ENCODE measurements around the gene PRKN.
A peak's percentile ranks its signal among the peaks of the same experiment; 100 is the strongest.
"Not testable (repeated sequence)": the region's sequence is repeated elsewhere in the genome, so short reads cannot be mapped to it uniquely, and the experiment has no call there.

The PRKN gene

GRCh38 chr6:161870236-161870901 lies 857.2 kb downstream of the PRKN start:
- no peaks in the 10 kb centered on the region for H3K36me3 Mint-ChIP-seq (ENCODE audit: low read depth)
- no peak overlapping the region for H3K4me3 Mint-ChIP-seq
- no peak overlapping the region for H3K27ac Mint-ChIP-seq
- H3K4me1 Mint-ChIP-seq, result peaks cover 6% of the 10 kb centered on the region
- TF ChIP-seq CTCF (IDR thresholded peaks at IDR 0.05), result no peak
- H3K9me3 Mint-ChIP-seq, result peaks cover 10% of the 10 kb centered on the region
- peaks cover 7% of the 10 kb centered on the region for H3K27me3 Mint-ChIP-seq (ENCODE audit: low read depth, poor library complexity)
- no peak for DNase-seq

- Mint-ChIP-seq H3K4me1 (peaks cover 6% of the 10 kb centered on the region), H3K4me3 (no peak overlapping the region), H3K9me3 (peaks cover 10% of the 10 kb centered on the region), H3K27ac (no peak overlapping the region), H3K27me3 (ENCODE audit: low read depth, poor library complexity) (peaks cover 8% of the 10 kb centered on the region), H3K36me3 (ENCODE audit: low read depth) (no peaks in the 10 kb centered on the region)
- DNase-seq, result no peak
- TF ChIP-seq CTCF (IDR thresholded peaks at IDR 0.05), result no peak
Measured at GRCh38 chr6:161869491-161869890, 858.1 kb downstream of the PRKN start.

- no peak overlapping the region for H3K27ac Mint-ChIP-seq
- peaks cover 10% of the 10 kb centered on the region for H3K9me3 Mint-ChIP-seq
- no peak for TF ChIP-seq CTCF (IDR thresholded peaks at IDR 0.05)
- H3K4me3 Mint-ChIP-seq, result no peak overlapping the region
- H3K27me3 Mint-ChIP-seq (ENCODE audit: low read depth, poor library complexity), result peaks cover 8% of the 10 kb centered on the region
- H3K36me3 Mint-ChIP-seq (ENCODE audit: low read depth), result no peaks in the 10 kb centered on the region
- peaks cover 6% of the 10 kb centered on the region for H3K4me1 Mint-ChIP-seq
- no peak for DNase-seq
Measured at GRCh38 chr6:161866570-161866969, 861.0 kb downstream of the PRKN start.

- not testable (repeated sequence) for H3K27me3 Mint-ChIP-seq (ENCODE audit: low read depth, poor library complexity)
Measured at GRCh38 chr6:161861061-161861460, 866.5 kb downstream of the PRKN start.

GRCh38 chr6:161853657-161854056 lies 873.9 kb downstream of the PRKN start:
- Mint-ChIP-seq H3K27me3 (ENCODE audit: low read depth, poor library complexity) (peaks cover 4% of the 10 kb centered on the region), H3K36me3 (ENCODE audit: low read depth) (no peaks in the 10 kb centered on the region), H3K4me3 (no peak overlapping the region), H3K9me3 (no peaks in the 10 kb centered on the region), H3K27ac (no peak overlapping the region), H3K4me1 (peaks cover 6% of the 10 kb centered on the region)
- DNase-seq, result no peak
- TF ChIP-seq CTCF (IDR thresholded peaks at IDR 0.05), result no peak

More at GRCh38 chr6:161861061-161861460, 866.5 kb downstream of the PRKN start:
- not testable (repeated sequence) for H3K9me3 Mint-ChIP-seq; DNase-seq; H3K4me3 Mint-ChIP-seq; H3K4me1 Mint-ChIP-seq; H3K36me3 Mint-ChIP-seq (ENCODE audit: low read depth)
- H3K27ac Mint-ChIP-seq, result peak overlapping the region; percentile 64

GRCh38 chr6:161851486-161851885 lies 876.1 kb downstream of the PRKN start:
- peaks cover 12% of the 10 kb centered on the region for H3K4me1 Mint-ChIP-seq
- not testable (repeated sequence) for H3K27ac Mint-ChIP-seq; H3K36me3 Mint-ChIP-seq (ENCODE audit: low read depth); H3K27me3 Mint-ChIP-seq (ENCODE audit: low read depth, poor library complexity); H3K4me3 Mint-ChIP-seq; H3K9me3 Mint-ChIP-seq; DNase-seq

GRCh38 chr6:161850562-161850961 lies 877.0 kb downstream of the PRKN start:
- H3K27me3 Mint-ChIP-seq (ENCODE audit: low read depth, poor library complexity), result no peaks in the 10 kb centered on the region
- no peak for DNase-seq

More at GRCh38 chr6:161850562-161850961, 877.0 kb downstream of the PRKN start:
- Mint-ChIP-seq H3K9me3 (no peaks in the 10 kb centered on the region), H3K4me1 (peaks cover 12% of the 10 kb centered on the region), H3K4me3 (no peak overlapping the region), H3K27ac (no peak overlapping the region), H3K36me3 (ENCODE audit: low read depth) (no peaks in the 10 kb centered on the region)
- TF ChIP-seq CTCF (IDR thresholded peaks at IDR 0.05), result no peak

All from nephron progenitor cell (in vitro differentiated cells).